ENCODE data around the gene ASIC4. TPM values are rescaled to one million over a fixed set of nuclear protein-coding genes. Genes with fewer than 3 reads are reported as not detected.

ASIC4 gene
- total RNA-seq, 1 experiment from 2014 or later, result 2.1 TPM

GRCh38 chr2:219526320-219527075 lies 12.2 kb downstream of the ASIC4 start:
- Histone ChIP-seq H3K27me3 (ENCODE audit: insufficient read depth, low read length) (no peaks in the 10 kb centered on the region), H3K4me3 (replicated peaks in 1 of 2; ENCODE audit: low read depth in 1 of 2, low read length in 2 of 2) (no peak overlapping the region), H4K20me1 (ENCODE audit: insufficient read depth) (no peaks in the 10 kb centered on the region), H3K27ac (ENCODE audit: low read depth, low read length) (no peak overlapping the region), H2AFZ (ENCODE audit: low read depth, low read length, poor library complexity, severe bottlenecking) (no peak overlapping the region), H3K9me3 (ENCODE audit: control insufficient read depth in 1 of 2, insufficient read depth in 1 of 2, low read depth in 1 of 2, low read length in 2 of 2) (no peaks in the 10 kb centered on the region), H3K9me2 (ENCODE audit: insufficient read depth) (no peaks in the 10 kb centered on the region), H3K36me3 (ENCODE audit: control insufficient read depth in 1 of 2, insufficient read depth in 2 of 2, low read length in 2 of 2) (no peaks in the 10 kb centered on the region), H3K79me2 (ENCODE audit: insufficient read depth, low read length) (no peaks in the 10 kb centered on the region), H3K9ac (ENCODE audit: low read length) (no peak overlapping the region), H3K4me2 (ENCODE audit: low read length) (no peak overlapping the region), H3K4me1 (ENCODE audit: control insufficient read depth in 1 of 2, insufficient read depth in 2 of 2, low read length in 2 of 2) (peaks cover 28 to 61% of the 10 kb centered on the region in 2 experiments)
- POLR2A ChIA-PET, result interaction anchor here (1.4 kb wide), 1 partner anchor 29 kb away, joined by 3 read pairs; no protein-coding TSS in a partner anchor
- CTCF ChIA-PET, result interaction anchor here (1.7 to 7.7 kb wide), 4 partner anchors 27 to 123 kb away, joined by 6 to 109 read pairs (median 75); partner anchors contain the start of gene GMPPA
- BruUV-seq (replicated peaks), result no TSS peak
- ATAC-seq (no peak), DNase-seq (ENCODE audit: low read depth, low spot score) (no peak)
- intact Hi-C loops (cut with micrococcal nuclease), result no loop called here
- TF ChIP-seq REST (IDR thresholded peaks at IDR 0.05; ENCODE audit: low read depth), result no peak
- TF ChIP-seq CTCF (IDR thresholded peaks at IDR 0.05 in 2 of 3, conservative IDR thresholded peaks at IDR 0.05 in 1 of 3; ENCODE audit: borderline replicate concordance in 1 of 3, insufficient read depth in 1 of 3, low read depth in 2 of 3, low read length in 2 of 3), result no peak
- TF ChIP-seq ZFX (IDR thresholded peaks at IDR 0.05), result no peak
- no peak for TF ChIP-seq POLR2AphosphoS5 (IDR thresholded peaks at IDR 0.05; ENCODE audit: low read depth, low read length)
- no peak for TF ChIP-seq SIN3A (IDR thresholded peaks at IDR 0.05; ENCODE audit: low read depth)
- no peak for TF ChIP-seq MAX (IDR thresholded peaks at IDR 0.05)
- no peak for TF ChIP-seq JUND (IDR thresholded peaks at IDR 0.05)
- no peak for TF ChIP-seq SRF (IDR thresholded peaks at IDR 0.05; ENCODE audit: low read depth)
- TF ChIP-seq ZBTB33 (IDR thresholded peaks at IDR 0.05; ENCODE audit: extremely low read depth, insufficient replicate concordance, low read length), result no peak
- no peak for TF ChIP-seq TCF7L2 (IDR thresholded peaks at IDR 0.05; ENCODE audit: borderline replicate concordance, extremely low read depth, insufficient read depth, insufficient read length)
- no peak for TF ChIP-seq ATF3 (IDR thresholded peaks at IDR 0.05)
- RAD21 ChIA-PET (ENCODE audit: low non-redundant PET in 1 of 2, low total read pairs in 2 of 2, uncharacterized antibody in 2 of 2, unreplicated experiment in 2 of 2), result no interaction called here
